Eye (tissue), 1 donor: ENCODE results near the gene CST3.
A peak's percentile ranks its signal among the peaks of the same experiment; 100 is the strongest.
"Not testable (repeated sequence)": the region's sequence is repeated elsewhere in the genome, so short reads cannot be mapped to it uniquely, and the experiment has no call there.

Source experiments
- DNase-seq: peaks from one replicate; pipeline ENCODE4 v3.0.0-alpha.2; 2015

CST3 gene

DNA sequence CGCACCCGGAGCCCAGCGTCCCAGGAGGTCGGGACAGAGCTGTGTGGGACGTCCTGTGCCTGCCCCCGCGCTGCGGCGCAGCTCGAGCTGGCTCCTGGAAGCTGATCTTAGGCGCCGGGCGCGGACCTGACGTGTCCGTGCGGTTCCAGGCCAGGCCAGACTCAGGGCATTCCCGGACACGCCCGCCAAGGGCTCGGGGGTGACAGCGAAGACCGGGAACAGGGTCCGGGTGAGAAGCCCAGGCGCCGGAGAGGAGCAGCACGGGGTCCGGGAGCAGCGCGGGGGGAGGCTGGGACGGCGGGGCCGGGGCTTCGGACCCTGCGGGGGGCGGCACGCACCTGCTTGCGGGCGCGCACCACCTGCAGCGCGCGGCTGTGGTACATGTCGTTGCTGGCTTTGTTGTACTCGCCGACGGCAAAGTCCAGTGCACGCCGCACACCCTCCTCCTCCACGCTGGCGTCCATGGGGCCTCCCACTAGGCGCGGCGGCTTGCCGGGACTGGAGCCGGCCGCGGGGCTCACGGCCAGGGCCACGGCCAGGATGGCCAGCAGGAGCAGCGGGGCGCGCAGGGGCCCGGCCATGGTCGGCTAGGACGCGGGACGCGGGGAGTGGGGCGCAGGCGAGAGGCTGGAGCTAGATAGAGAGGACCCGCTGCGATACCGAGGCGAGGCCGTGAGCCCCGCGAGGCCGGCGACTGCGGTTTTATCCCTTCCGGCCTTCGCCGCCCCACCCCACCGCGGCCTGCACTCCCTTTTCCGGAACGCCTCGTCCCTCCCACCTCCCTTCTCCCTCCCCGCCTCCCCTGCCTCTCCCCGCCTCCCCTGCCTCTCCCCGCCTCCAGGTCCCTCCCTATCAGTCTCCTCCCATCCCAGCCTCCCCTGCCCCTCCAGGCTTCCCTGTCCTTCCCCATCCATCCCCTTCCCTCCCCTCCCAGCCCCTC is at the start of gene CST3:
Gene CST3, minus strand, starts transcription at position 674 of the 940 bp plus-strand sequence. Its CDS starts 93 bp downstream, at position 581.
- peak; percentile 91 for DNase-seq

- DNase-seq, result no peak
Observed at GRCh38 chr20:23686046-23686750, 48.4 kb upstream of the CST3 start.

DNA sequence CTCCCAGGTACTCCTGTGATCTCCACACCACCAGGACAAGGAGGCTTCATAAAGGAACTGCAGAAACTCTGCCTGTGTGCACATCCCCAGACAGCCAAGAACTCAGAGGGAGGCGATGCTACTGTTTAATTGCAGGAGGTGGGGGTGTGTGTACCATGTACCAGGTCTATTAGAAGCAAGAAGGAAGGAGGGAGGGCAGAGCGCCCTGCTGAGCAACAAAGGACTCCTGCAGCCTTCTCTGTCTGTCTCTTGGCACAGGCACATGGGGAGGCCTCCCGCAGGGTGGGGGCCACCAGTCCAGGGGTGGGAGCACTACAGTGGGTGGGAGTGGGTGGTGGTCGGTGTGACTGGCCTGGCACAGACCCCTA is 47.8 kb upstream of the CST3 start:
- DNase-seq, result not testable (repeated sequence)

DNA sequence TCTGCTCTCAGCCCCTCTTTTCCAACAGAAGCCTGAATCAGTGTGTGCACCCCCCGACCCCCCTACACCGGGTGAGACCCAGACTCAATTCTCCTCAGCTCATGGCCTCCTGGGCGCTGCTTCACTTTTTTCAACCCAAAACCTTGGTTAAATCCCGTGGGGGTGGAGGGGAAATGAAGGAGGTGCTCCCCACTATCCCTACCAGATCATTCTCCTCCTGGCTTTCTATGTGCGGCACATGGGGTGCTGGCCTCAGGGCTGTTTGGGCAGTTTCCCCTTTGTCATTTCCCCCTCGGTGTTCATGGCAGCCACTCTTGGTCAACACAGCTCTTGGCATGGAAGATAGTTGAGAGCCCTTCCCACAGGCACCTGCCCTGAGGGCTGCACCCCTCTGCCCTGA is 46.5 kb upstream of the CST3 start:
- DNase-seq, result no peak

DNA sequence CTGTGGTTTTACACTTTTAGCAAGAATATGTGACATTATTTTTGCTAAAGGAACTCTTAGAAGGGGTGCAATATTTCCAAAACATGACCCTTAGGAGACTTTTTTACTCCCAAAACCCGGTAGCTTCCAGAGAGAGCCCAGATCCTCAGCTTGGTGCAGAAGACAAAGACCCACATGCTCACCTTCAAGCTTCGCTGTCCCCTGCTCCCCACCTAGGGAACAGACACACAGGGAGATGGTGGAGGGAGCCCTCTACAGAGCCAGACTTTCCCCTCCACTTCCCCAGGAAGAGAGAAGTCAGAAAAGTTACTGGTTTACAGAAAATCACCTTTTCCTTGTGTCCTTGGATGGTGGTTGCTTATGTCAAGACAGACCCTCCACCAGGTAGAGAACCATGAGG is 46.1 kb upstream of the CST3 start:
- no peak for DNase-seq

- DNase-seq, result no peak
Observed at GRCh38 chr20:23683281-23683680, 45.5 kb upstream of the CST3 start.

GRCh38 chr20:23680146-23680545 is 42.4 kb upstream of the CST3 start:
- DNase-seq, result no peak

DNA sequence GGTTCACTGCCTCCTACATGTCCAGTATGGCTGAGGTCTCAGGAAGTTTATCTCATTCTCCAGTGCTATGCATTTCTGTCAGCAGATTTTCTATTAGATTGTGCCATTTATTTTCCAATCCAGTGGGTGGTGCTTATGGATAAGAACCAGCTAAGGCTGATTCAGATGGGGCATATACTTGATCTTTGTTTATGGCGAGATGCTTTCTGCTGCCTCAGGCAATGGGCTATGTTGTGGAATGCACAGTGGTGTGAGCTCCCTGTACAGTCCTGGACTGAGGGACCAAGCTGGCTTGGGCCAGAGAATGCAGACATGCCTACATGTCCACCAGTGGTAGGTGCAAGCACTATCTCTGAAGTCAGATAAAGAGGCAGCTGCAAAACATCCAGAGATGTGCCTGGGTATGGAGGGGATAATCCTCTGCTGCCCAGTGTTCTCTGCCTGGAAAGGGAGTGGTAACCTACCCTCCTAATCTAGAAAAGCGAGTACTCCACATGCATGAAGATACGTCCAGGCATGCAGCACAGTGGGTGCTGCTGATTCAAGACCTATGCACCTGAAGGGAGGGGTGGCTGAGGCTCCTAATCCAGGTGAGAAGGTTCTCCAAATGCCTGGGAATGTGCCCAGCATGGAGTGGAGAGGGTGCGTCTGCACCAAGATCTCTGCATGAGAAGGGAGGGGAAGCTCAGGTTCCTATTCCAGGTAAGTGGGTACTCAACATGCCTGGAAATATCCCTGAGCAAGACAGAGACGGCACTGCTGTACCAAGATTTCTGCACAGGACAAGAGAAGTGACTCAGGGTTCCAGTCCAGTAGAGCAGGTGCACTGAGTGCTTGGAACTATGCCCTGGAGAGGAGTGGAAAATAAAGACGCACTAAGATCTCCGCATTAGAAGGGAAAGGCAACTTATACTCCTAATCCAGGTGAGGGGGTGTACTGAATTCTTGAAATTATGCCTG is 41.7 kb upstream of the CST3 start:
- DNase-seq, result no peak

DNA sequence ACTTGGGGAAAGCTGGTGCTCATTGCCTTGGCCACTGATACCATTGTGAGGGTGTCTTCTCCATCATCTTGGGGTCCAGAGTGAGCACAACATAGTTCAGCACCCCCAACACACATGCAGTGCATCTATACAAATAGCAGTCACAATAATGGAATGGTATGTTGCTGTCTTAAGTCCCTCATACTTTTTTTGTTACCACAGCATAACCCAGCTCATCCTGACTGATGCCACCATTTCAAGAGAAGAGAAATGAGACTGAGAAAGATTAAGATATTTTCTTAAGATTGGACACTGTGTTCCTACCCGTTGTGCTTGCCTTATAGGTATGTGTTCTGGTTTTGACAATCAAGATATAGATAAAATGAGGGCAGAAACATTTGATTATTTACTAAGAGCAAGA is 35.5 kb upstream of the CST3 start:
- DNase-seq, result no peak

DNA sequence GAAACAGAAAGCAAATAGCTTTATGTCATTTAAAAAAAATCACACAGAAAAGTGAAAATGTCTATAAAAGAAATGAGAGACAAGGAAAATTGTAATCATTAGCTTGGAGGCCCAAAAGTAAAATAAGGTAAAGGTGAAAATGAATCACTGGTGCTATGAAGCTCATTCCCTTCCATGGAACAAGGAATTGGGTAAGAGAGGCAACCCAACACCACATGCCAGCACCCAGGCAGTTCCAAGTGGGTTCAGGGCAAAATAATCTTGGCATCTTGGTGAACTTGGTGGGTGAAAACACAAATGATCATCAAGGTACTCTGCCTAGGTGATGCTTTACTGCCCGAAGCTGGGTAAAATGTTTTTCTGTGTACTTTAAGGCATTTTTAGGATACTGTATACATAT is 34.4 kb upstream of the CST3 start:
- DNase-seq, result no peak

- DNase-seq, result no peak
Observed at GRCh38 chr20:23671479-23671878, 33.7 kb upstream of the CST3 start.

- DNase-seq, result no peak
Observed at GRCh38 chr20:23670361-23670760, 32.6 kb upstream of the CST3 start.

GRCh38 chr20:23669866-23670265 is 32.1 kb upstream of the CST3 start:
- no peak for DNase-seq

- DNase-seq, result no peak
Observed at GRCh38 chr20:23669327-23669726, 31.6 kb upstream of the CST3 start.

- peak; percentile 82 for DNase-seq
Observed at GRCh38 chr20:23668477-23668951, 30.8 kb upstream of the CST3 start.

- DNase-seq, result no peak
Observed at GRCh38 chr20:23667666-23668065, 29.9 kb upstream of the CST3 start.

- DNase-seq, result no peak
Observed at GRCh38 chr20:23666698-23667097, 28.9 kb upstream of the CST3 start.

DNA sequence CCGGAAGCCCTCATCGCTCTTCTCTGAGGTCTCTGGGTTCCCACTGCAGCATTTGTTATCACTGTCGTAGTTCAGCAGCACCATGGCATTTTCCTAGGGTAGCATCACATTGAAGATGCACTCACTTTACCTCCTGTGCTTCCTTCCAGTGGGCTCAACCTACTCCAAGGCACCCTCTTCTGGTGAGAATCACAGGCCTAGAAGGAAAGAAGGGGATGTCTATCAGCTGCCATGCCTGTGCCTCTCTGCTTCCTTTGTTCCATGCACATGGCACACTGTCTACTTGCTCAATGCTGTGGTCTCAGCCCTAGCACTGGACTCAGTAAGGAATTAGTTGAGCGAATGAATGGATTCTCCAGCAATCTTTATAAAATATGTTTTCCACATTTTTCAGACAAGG is 28.4 kb upstream of the CST3 start:
- DNase-seq, result no peak

DNA sequence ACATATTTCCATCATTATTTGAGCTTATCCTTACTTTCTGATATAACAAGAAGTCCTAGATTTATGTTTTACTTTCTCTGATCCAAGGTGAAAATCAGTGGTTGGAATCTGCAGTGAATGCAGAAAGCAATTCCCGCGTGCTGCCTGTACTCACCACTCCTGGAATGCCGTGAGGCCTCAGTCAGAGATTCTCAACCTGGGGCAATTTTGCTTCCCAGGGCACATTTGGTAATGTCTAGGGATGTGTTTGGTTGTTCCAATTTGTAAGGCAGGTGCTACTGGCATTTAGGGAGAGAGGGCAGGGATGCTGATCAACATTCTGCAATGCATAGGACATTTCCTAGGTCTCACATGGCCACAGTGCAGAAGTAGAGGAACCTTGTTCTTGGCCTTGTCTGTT is 27.2 kb upstream of the CST3 start:
- DNase-seq, result no peak

DNA sequence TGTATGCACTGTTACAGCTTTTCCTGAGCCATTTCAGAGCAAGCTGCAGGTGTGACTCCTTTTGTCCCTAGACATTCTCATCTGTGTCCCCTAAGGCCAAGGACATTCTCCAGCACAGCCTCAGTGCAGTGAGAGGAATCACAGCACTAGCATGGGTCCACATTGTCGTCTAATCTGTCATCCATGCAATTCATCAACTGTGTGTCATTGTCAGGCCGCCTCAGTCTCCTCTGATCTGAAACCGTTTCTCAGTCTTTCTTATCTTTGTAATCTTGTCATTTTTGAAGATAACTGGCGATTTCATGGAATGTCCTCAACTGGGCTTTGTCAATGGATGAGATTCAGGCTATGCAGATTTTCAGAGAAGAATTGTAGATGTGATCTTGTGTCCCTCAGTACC is 26.3 kb upstream of the CST3 start:
- DNase-seq, result not testable (repeated sequence)

- DNase-seq, result no peak
Observed at GRCh38 chr20:23663180-23663579, 25.4 kb upstream of the CST3 start.

- no peak for DNase-seq
Observed at GRCh38 chr20:23662276-23662870, 24.6 kb upstream of the CST3 start.
